Stimulated activated CD4-positive, alpha-beta T cell treated with anti-CD3 and anti-CD28 coated beads, Interleukin-4, amount 100 ng/mL, for 48 hours (primary cell): ENCODE data around the gene TATDN3.
A peak's percentile ranks its signal among the peaks of the same experiment; 100 is the strongest.
"Not testable (repeated sequence)": the region's sequence is repeated elsewhere in the genome, so short reads cannot be mapped to it uniquely, and the experiment has no call there.

Experiments used
- DNase-seq, 2 donors: peaks; one replicate each; pipeline ENCODE4 v3.0.0-alpha.2; 2020; ENCODE audit warnings: low read depth in 2 of 2

Gene TATDN3

GRCh38 chr1:212827831-212828278 is 36.2 kb downstream of the TATDN3 start:
- no peak for DNase-seq

- no peak for DNase-seq
These were observed 36.7 kb downstream of the TATDN3 start for GRCh38 chr1:212828395-212828794.

- peak in 1 of 2 donors; percentile 5 for DNase-seq
These were observed 41.8 kb downstream of the TATDN3 start for GRCh38 chr1:212833211-212834207.

GRCh38 chr1:212838145-212838544 is 46.5 kb downstream of the TATDN3 start:
- no peak for DNase-seq

- DNase-seq, result not testable (repeated sequence)
These were observed 52.8 kb downstream of the TATDN3 start for GRCh38 chr1:212844521-212844920.

GRCh38 chr1:212847549-212847948 is 55.9 kb downstream of the TATDN3 start, which contains the start of gene SPATA45:
TSS of gene SPATA45 (minus strand) at chr1:212847649. CDS start at chr1:212836149, 11,500 bp downstream.
- DNase-seq, result no peak

GRCh38 chr1:212852105-212852688 is 60.5 kb downstream of the TATDN3 start:
- no peak for DNase-seq

GRCh38 chr1:212853658-212854057 is 62.0 kb downstream of the TATDN3 start:
- DNase-seq, result no peak

GRCh38 chr1:212856755-212857154 is 65.1 kb downstream of the TATDN3 start:
- DNase-seq, result no peak

- DNase-seq, result peak; percentile 87 to 95
These were observed 66.3 kb downstream of the TATDN3 start, which contains the start of gene FLVCR1 for GRCh38 chr1:212857992-212858460. TSS of gene FLVCR1 (plus strand) at chr1:212858275. CDS start at chr1:212858453, 178 bp downstream.

- peak in 1 of 2 donors; percentile 5 for DNase-seq
These were observed 67.0 kb downstream of the TATDN3 start for GRCh38 chr1:212858461-212859265.

GRCh38 chr1:212860713-212861581 is 69.3 kb downstream of the TATDN3 start:
- DNase-seq, result no peak

- DNase-seq, result no peak
These were observed 70.5 kb downstream of the TATDN3 start for GRCh38 chr1:212862111-212862690.

- DNase-seq, result not testable (repeated sequence)
These were observed 71.7 kb downstream of the TATDN3 start for GRCh38 chr1:212863345-212863744.

- DNase-seq, result no peak
These were observed 72.5 kb downstream of the TATDN3 start for GRCh38 chr1:212864201-212864600.
